ENCODE data around the gene PDHX.

The PDHX gene

GRCh38 chr11:34940026-34940677 lies 23.7 kb downstream of the PDHX start:
- peak; percentile 32 for DNase-seq (ENCODE audit: low spot score)
- no peak for TF ChIP-seq CTCF (IDR thresholded peaks at IDR 0.05; ENCODE audit: extremely low read depth, missing control alignments)

GRCh38 chr11:34941688-34942087 lies 25.3 kb downstream of the PDHX start:
- no peak for TF ChIP-seq CTCF (IDR thresholded peaks at IDR 0.05; ENCODE audit: extremely low read depth, missing control alignments)
- DNase-seq (ENCODE audit: low spot score): no peak

DNA sequence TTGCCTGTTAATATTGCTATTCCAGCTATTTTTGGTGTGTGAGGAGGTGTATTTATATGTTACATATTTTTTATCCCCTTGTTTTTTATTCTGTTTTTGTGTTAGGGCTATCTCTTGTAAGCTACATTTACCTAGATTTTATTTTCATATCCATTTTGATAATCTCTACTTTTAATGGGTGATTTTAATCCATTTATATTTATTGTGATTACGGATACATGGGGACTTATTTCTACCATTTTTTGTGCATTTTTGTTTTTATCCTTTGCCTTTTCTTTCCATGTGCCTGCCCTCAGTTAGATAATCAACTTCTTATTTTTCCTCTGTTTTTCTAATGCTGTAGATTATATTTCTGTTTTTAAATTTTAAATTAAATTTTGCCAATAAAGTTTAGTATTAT lies 28.3 kb downstream of the PDHX start:
- TF ChIP-seq CTCF (IDR thresholded peaks at IDR 0.05; ENCODE audit: extremely low read depth, missing control alignments): no peak
- DNase-seq (ENCODE audit: low spot score): no peak

GRCh38 chr11:34948696-34949095 lies 32.3 kb downstream of the PDHX start:
- TF ChIP-seq CTCF (IDR thresholded peaks at IDR 0.05; ENCODE audit: extremely low read depth, missing control alignments): no peak
- DNase-seq (ENCODE audit: low spot score): no peak

DNA sequence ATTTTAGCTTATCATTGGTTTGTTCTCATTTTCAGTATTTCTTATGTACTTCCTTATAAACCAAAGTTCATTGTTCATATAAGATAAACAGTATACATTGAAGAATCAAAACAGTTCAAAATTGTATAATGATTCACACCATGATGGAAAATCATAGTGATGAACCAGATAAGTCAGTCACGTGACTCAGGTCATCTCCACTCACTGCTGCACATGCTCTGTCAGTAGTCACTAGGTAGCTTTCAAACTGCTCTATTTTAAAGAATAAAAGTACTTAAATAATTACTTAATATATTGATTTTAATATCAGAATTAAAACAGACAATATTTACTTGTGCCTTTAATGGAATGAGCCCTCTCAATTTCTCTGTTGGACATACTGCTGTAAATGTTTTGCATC lies 37.5 kb downstream of the PDHX start:
- DNase-seq (ENCODE audit: low spot score): no peak
- TF ChIP-seq CTCF (IDR thresholded peaks at IDR 0.05; ENCODE audit: extremely low read depth, missing control alignments): no peak

GRCh38 chr11:34957206-34957605 lies 40.8 kb downstream of the PDHX start:
- no peak for TF ChIP-seq CTCF (IDR thresholded peaks at IDR 0.05; ENCODE audit: extremely low read depth, missing control alignments)
- DNase-seq (ENCODE audit: low spot score): no peak

GRCh38 chr11:34957606-34958005 lies 41.2 kb downstream of the PDHX start:
- DNase-seq (ENCODE audit: low spot score): no peak
- no peak for TF ChIP-seq CTCF (IDR thresholded peaks at IDR 0.05; ENCODE audit: extremely low read depth, missing control alignments)
